EH (cell line): ENCODE results near the gene PHYHD1.
A peak's percentile ranks its signal among the peaks of the same experiment; 100 is the strongest.

Experiments used
- DNase-seq: peaks from one replicate; pipeline ENCODE4 v3.0.0-alpha.2; 2015; ENCODE audit warnings: low read depth

The PHYHD1 gene

GRCh38 chr9:128969491-128969890 lies 48.7 kb downstream of the PHYHD1 start:
- DNase-seq, result peak; percentile 63

GRCh38 chr9:128972956-128973355 lies 52.2 kb downstream of the PHYHD1 start:
- peak; percentile 79 for DNase-seq

- no peak for DNase-seq
These were observed 58.3 kb downstream of the PHYHD1 start for GRCh38 chr9:128979111-128979510.

DNA sequence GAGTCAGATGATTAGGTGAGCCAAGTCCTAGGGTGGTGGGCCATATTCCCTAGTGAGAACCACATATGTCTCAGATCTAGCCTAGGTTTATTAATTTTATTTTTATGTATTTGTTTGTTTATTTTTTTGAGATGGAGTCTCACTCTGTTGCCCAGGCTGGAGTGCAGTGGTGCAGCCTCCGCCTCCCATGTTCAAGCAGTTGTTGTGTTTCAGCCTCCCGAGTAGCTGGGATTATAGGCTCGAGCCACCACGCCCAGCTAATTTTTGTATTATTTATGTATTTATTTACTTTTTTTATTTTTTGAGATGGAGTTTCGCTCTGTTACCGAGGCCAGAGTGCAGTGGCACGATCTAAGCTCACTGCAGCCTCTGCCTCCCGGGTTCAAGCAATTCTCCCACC lies 62.8 kb downstream of the PHYHD1 start:
- no peak for DNase-seq

DNA sequence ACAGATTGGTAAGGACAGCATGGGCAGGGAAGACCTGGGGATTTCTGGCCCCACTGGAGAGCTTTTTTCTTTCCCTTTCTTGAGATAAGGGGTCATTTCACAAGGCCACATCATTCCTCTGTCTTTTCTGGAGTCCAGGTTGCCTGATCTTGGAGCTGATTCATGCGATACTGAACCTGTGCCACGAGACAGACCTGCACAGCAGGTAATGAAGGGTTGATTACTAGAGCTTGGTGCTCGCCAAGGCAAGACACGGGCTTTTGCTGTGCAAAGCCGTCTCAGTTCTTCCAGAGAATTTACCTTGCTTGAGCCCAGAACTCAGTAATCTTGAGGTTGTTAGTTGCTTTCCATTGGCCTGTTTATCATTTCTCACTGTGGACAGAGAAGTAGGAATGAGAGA lies 65.9 kb downstream of the PHYHD1 start:
- DNase-seq, result no peak

- DNase-seq, result peak; percentile 82
These were observed 67.0 kb downstream of the PHYHD1 start for GRCh38 chr9:128987805-128988204.
